Caco-2 (cell line): Measurements from ENCODE around the gene THAP3. TPM values are rescaled to one million over a fixed set of nuclear protein-coding genes. Genes with fewer than 3 reads are reported as not detected.

Experiments used
- BruUV-seq: library from RNA; stranded (reverse); fragments of 400-500 nt; replicated peaks from 2 replicates; lab custom pipeline; 2021; lab: Mats Ljungman, UMichigan
- CTCF ChIA-PET: fragments of 300-600 bp; sonication (Branson Sonifier 250); formaldehyde crosslinking; loops from one replicate; lab custom pipeline; 2022; ENCODE audit warnings: antibody characterized with exemption; lab: Charles Lee
- POLR2A ChIA-PET: fragments of 300-600 bp; sonication (Branson Sonifier 250); formaldehyde crosslinking; loops from one replicate; lab custom pipeline; 2022; ENCODE audit warnings: antibody characterized with exemption; lab: Charles Lee
- DNase-seq, 2 experiments: peaks; one replicate each; pipeline versions ENCODE4 v3.0.0 to v3.0.0-alpha.2; 2020 to 2022
- H3K27me3 ChIP-seq: replicated peaks from 2 replicates; pipeline ENCODE4 v1.6.0; 2011; ENCODE audit warnings: low read length; ENCODE audit not compliant: control insufficient read depth, insufficient read depth
- H3K36me3 ChIP-seq: 2 replicates; pipeline ENCODE4 v1.5.1; 2011; ENCODE audit warnings: low read length; ENCODE audit not compliant: control insufficient read depth, insufficient read depth
- H3K4me1 ChIP-seq: fragments of 250-450 bp; sonication (Bioruptor Pico); 2 replicates; pipeline ENCODE4 v1.5.1; 2020; ENCODE audit warnings: mild to moderate bottlenecking
- H3K4me3 ChIP-seq: 2 replicates; pipeline ENCODE4 v1.5.1; 2011; ENCODE audit warnings: low read depth, mild to moderate bottlenecking, control low read depth, low read length
- H3K9me3 ChIP-seq: fragments of 250-450 bp; sonication (Bioruptor Pico); 2 replicates; pipeline ENCODE4 v1.5.1; 2020; ENCODE audit warnings: mild to moderate bottlenecking, moderate library complexity
- H3K27ac Mint-ChIP-seq: one replicate; pipeline ENCODE4 v1.8.0; 2022; ENCODE audit warnings: mixed read lengths; ENCODE audit not compliant: unreplicated experiment
- H3K27me3 Mint-ChIP-seq: one replicate; pipeline ENCODE4 v1.8.0; 2022; ENCODE audit warnings: mixed read lengths; ENCODE audit not compliant: insufficient read depth, unreplicated experiment
- H3K36me3 Mint-ChIP-seq: one replicate; pipeline ENCODE4 v1.8.0; 2022; ENCODE audit warnings: mild to moderate bottlenecking, mixed read lengths; ENCODE audit not compliant: insufficient read depth, unreplicated experiment
- H3K4me1 Mint-ChIP-seq: one replicate; pipeline ENCODE4 v1.8.0; 2022; ENCODE audit warnings: low read depth, mixed read lengths; ENCODE audit not compliant: unreplicated experiment
- H3K4me3 Mint-ChIP-seq: one replicate; pipeline ENCODE4 v1.8.0; 2022; ENCODE audit warnings: mild to moderate bottlenecking, moderate library complexity, mixed read lengths; ENCODE audit not compliant: unreplicated experiment
- H3K9me3 Mint-ChIP-seq: one replicate; pipeline ENCODE4 v1.8.0; 2022; ENCODE audit warnings: mixed read lengths; ENCODE audit not compliant: unreplicated experiment
- intact Hi-C: fragments of 100-400 bp; cut with micrococcal nuclease; formaldehyde crosslinking; loops from one replicate; pipeline ENCODE4 v1.10.0; 2022; ENCODE audit not compliant: unreplicated experiment
- total RNA-seq: library from RNA; stranded (reverse); gene quantifications from 2 replicates; pipeline ENCODE4 v1.2.3, GENCODE V29; 2022
- TF ChIP-seq, protein P1 (sequence below), 2 experiments: fragments of 200-600 bp in 1 of 2; IDR thresholded peaks; 1 replicate in 1 of 2; 2 replicates in 1 of 2; pipeline versions ENCODE4 v1.5.1 to v1.8.0; 2011 to 2022; ENCODE audit warnings: antibody characterized with exemption in 1 of 2, control low read depth in 1 of 2, inconsistent platforms in 1 of 2, low read depth in 1 of 2, low read length in 1 of 2, mild to moderate bottlenecking in 1 of 2, moderate library complexity in 1 of 2; ENCODE audit not compliant: insufficient read depth in 1 of 2, severe bottlenecking in 1 of 2, unreplicated experiment in 1 of 2

THAP3 gene
- total RNA-seq, 1 experiment from 2014 or later = 13.5 TPM

DNA sequence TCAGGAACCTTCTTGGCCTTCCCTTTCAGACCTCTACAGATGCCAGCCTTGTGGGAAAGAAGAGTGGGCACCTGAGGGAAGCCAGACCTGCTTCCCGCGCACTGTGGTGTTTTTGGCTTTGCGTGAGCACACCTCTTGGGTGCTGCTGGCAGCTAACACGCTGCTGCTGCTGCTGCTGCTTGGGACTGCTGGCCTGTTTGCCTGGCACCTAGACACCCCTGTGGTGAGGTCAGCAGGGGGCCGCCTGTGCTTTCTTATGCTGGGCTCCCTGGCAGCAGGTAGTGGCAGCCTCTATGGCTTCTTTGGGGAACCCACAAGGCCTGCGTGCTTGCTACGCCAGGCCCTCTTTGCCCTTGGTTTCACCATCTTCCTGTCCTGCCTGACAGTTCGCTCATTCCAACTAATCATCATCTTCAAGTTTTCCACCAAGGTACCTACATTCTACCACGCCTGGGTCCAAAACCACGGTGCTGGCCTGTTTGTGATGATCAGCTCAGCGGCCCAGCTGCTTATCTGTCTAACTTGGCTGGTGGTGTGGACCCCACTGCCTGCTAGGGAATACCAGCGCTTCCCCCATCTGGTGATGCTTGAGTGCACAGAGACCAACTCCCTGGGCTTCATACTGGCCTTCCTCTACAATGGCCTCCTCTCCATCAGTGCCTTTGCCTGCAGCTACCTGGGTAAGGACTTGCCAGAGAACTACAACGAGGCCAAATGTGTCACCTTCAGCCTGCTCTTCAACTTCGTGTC, 45.9 kb upstream of the THAP3 start:
- intact Hi-C loops = loop anchor here (1.0 kb wide), 1 partner anchor 26 kb away; no protein-coding TSS in a partner anchor
- H3K4me3 Mint-ChIP-seq = peak overlapping the region; percentile 87
- ChIA-PET CTCF (no interaction called here), POLR2A (no interaction called here)
- H3K27ac Mint-ChIP-seq = peak overlapping the region; percentile 96
- TF ChIP-seq, protein P1, sequence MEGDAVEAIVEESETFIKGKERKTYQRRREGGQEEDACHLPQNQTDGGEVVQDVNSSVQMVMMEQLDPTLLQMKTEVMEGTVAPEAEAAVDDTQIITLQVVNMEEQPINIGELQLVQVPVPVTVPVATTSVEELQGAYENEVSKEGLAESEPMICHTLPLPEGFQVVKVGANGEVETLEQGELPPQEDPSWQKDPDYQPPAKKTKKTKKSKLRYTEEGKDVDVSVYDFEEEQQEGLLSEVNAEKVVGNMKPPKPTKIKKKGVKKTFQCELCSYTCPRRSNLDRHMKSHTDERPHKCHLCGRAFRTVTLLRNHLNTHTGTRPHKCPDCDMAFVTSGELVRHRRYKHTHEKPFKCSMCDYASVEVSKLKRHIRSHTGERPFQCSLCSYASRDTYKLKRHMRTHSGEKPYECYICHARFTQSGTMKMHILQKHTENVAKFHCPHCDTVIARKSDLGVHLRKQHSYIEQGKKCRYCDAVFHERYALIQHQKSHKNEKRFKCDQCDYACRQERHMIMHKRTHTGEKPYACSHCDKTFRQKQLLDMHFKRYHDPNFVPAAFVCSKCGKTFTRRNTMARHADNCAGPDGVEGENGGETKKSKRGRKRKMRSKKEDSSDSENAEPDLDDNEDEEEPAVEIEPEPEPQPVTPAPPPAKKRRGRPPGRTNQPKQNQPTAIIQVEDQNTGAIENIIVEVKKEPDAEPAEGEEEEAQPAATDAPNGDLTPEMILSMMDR (IDR thresholded peaks at IDR 0.05; ENCODE audit: insufficient read depth in 1 of 2, low read depth in 1 of 2, low read length in 1 of 2, severe bottlenecking in 1 of 2, unreplicated experiment in 1 of 2) = no peak
- no peaks in the 10 kb centered on the region for H3K9me3 ChIP-seq
- no peak for DNase-seq
- peaks cover 14% of the 10 kb centered on the region for H3K36me3 Mint-ChIP-seq
- BruUV-seq = no TSS peak
- H3K4me3 ChIP-seq = peak overlapping the region; percentile 55
- H3K27me3 Mint-ChIP-seq = no peaks in the 10 kb centered on the region
- no peaks in the 10 kb centered on the region for H3K36me3 ChIP-seq
- H3K27me3 ChIP-seq = no peaks in the 10 kb centered on the region
- H3K9me3 Mint-ChIP-seq = no peaks in the 10 kb centered on the region
- H3K4me1 ChIP-seq = peaks cover 28% of the 10 kb centered on the region
- no peaks in the 10 kb centered on the region for H3K4me1 Mint-ChIP-seq

- ChIA-PET POLR2A (interaction anchor here (0.5 to 1.7 kb wide), 3 partner anchors 24 to 82 kb away, joined by 3 to 8 read pairs (median 3); no protein-coding TSS in a partner anchor), CTCF (interaction anchor here (0.7 to 1.2 kb wide), 4 partner anchors 25 to 341 kb away, joined by 3 to 6 read pairs (median 4); partner anchors contain the start of gene NOL9)
- no peaks in the 10 kb centered on the region for H3K27me3 Mint-ChIP-seq
- H3K9me3 Mint-ChIP-seq = no peaks in the 10 kb centered on the region
- Histone ChIP-seq H3K27me3 (no peaks in the 10 kb centered on the region), H3K9me3 (no peaks in the 10 kb centered on the region), H3K36me3 (no peaks in the 10 kb centered on the region), H3K4me1 (peaks cover 28% of the 10 kb centered on the region), H3K4me3 (peak within 1 kb of the TSS; percentile 93)
- H3K4me3 Mint-ChIP-seq = peak within 1 kb of the TSS; percentile 87
- TF ChIP-seq, protein P1 (IDR thresholded peaks at IDR 0.05; ENCODE audit: insufficient read depth in 1 of 2, low read depth in 1 of 2, low read length in 1 of 2, severe bottlenecking in 1 of 2, unreplicated experiment in 1 of 2) = no peak
- H3K27ac Mint-ChIP-seq = peak within 1 kb of the TSS; percentile 96
- H3K4me1 Mint-ChIP-seq = no peaks in the 10 kb centered on the region
- peaks cover 14% of the 10 kb centered on the region for H3K36me3 Mint-ChIP-seq
- no TSS peak for BruUV-seq
- peak; percentile 96 to 97 for DNase-seq
- intact Hi-C loops = loop anchor here (1.0 kb wide), 1 partner anchor 25 kb away; no protein-coding TSS in a partner anchor
Observed at GRCh38 chr1:6579374-6580118, 45.1 kb upstream of the THAP3 start, which contains the start of gene ZBTB48. TSS of gene ZBTB48 (plus strand) at chr1:6579994. CDS start at chr1:6580610, 616 bp downstream.

DNA sequence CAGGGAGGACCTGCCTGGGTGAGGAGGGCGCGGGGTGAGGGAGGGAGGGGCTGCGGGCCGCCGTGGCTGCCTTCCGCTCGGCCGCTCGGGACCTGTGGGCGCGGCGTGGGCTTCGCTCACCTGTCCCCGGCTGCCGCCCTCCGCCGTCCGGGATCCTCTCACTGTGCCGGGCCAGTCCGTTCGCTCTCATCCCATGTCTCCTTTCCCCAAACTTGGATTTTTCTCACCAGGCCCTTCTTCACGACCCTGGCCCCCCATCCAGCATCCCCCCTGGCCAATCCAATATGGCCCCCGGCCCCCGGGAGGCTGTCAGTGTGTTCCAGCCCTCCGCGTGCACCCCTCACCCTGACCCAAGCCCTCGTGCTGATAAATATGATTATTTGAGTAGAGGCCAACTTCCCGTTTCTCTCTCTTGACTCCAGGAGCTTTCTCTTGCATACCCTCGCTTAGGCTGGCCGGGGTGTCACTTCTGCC, 44.5 kb upstream of the THAP3 start:
- Mint-ChIP-seq H3K4me1 (no peaks in the 10 kb centered on the region), H3K36me3 (peaks cover 19% of the 10 kb centered on the region), H3K27me3 (no peaks in the 10 kb centered on the region), H3K4me3 (peak overlapping the region; percentile 87), H3K9me3 (no peaks in the 10 kb centered on the region), H3K27ac (peak overlapping the region; percentile 96)
- CTCF ChIA-PET = interaction anchor here (0.7 to 1.2 kb wide), 4 partner anchors 26 to 342 kb away, joined by 3 to 6 read pairs (median 4); partner anchors contain the start of gene NOL9
- no peaks in the 10 kb centered on the region for H3K27me3 ChIP-seq
- TSS peak; percentile 34 for BruUV-seq
- intact Hi-C loops = no loop called here
- no peaks in the 10 kb centered on the region for H3K36me3 ChIP-seq
- POLR2A ChIA-PET = interaction anchor here (1.0 to 1.7 kb wide), 2 partner anchors 24 to 82 kb away, joined by 3 to 8 read pairs; no protein-coding TSS in a partner anchor
- peaks cover 28% of the 10 kb centered on the region for H3K4me1 ChIP-seq
- no peaks in the 10 kb centered on the region for H3K9me3 ChIP-seq
- TF ChIP-seq, protein P1 (IDR thresholded peaks at IDR 0.05; ENCODE audit: insufficient read depth in 1 of 2, low read depth in 1 of 2, low read length in 1 of 2, severe bottlenecking in 1 of 2, unreplicated experiment in 1 of 2) = no peak
- peak overlapping the region; percentile 93 for H3K4me3 ChIP-seq
- DNase-seq = no peak
